Cardiac muscle cell (in vitro differentiated cells and primary cell): ENCODE data around the gene CDC20. TPM values are rescaled to one million over a fixed set of nuclear protein-coding genes. Genes with fewer than 3 reads are reported as not detected.

Source experiments
- DNase-seq, 2 donors: peaks; one replicate each; pipeline versions ENCODE4 v3.0.0 to v3.0.0-alpha.2; 2010 to 2017; ENCODE audit warnings: low read depth in 1 of 2, low spot score in 1 of 2
- H3K27ac ChIP-seq: fragments of 200-600 bp; sonication (generic); 2 replicates; pipeline ENCODE4 v1.5.1; 2016
- H3K27me3 ChIP-seq: fragments of 200-600 bp; sonication (generic); 2 replicates; pipeline ENCODE4 v1.6.0; 2016; ENCODE audit warnings: control low read depth
- H3K36me3 ChIP-seq: fragments of 200-600 bp; sonication (generic); 2 replicates; pipeline ENCODE4 v1.5.1; 2016; ENCODE audit warnings: control low read depth
- H3K4me1 ChIP-seq: fragments of 200-600 bp; sonication (generic); 2 replicates; pipeline ENCODE4 v1.8.1; 2017; ENCODE audit warnings: low read depth, mild to moderate bottlenecking, mixed run types
- H3K4me3 ChIP-seq: fragments of 200-600 bp; sonication (generic); 2 replicates; pipeline ENCODE4 v1.5.1; 2016; ENCODE audit warnings: mild to moderate bottlenecking
- H3K9me3 ChIP-seq: fragments of 200-600 bp; sonication (generic); 2 replicates; pipeline ENCODE4 v1.5.1; 2017; ENCODE audit warnings: low read depth, mild to moderate bottlenecking, control low read depth
- polyA plus RNA-seq: library from polyadenylated mRNA; unstranded; fragments of >200 nt; fragmentation: Nextera tagmentation; extraction: Ambion mirVana; gene quantifications from 2 replicates; pipeline ENCODE4 v1.2.1, GENCODE V29; 2016
- total RNA-seq: library from RNA; depleted of rRNA; stranded (reverse); fragments of >200 nt; gene quantifications from 2 replicates; pipeline ENCODE4 v1.2.3, GENCODE V29; 2016
- TF ChIP-seq, protein P1 (sequence below): IDR thresholded peaks from 2 replicates; pipeline ENCODE4 v1.5.1; 2012; ENCODE audit warnings: low read depth, mild to moderate bottlenecking, low read length

Gene CDC20
- total and polyA plus RNA-seq, 2 experiments from 2014 or later: 18.7 to 134 TPM

DNA sequence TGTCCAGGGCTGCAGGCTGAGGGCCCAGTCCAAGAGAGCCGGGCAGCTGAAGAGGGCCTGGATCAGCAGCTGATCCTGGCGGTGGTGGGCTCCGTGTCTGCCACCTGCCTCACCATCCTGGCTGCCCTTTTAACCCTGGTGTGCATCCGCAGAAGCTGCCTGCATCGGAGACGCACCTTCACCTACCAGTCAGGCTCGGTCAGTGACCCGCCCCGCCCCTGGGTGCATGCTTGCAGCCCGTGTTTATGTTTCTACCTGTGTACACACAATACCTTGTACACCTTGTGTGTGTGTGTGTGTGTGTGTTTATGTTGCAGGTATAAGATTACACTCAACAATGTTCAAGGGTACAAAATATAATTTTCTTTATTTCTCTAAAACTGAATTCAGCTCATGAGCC is 45.0 kb upstream of the CDC20 start:
- Histone ChIP-seq H3K27me3 (no peaks in the 10 kb centered on the region), H3K4me3 (no peak overlapping the region), H3K9me3 (no peaks in the 10 kb centered on the region), H3K36me3 (no peaks in the 10 kb centered on the region), H3K27ac (no peak overlapping the region), H3K4me1 (no peaks in the 10 kb centered on the region)
- TF ChIP-seq, protein P1, sequence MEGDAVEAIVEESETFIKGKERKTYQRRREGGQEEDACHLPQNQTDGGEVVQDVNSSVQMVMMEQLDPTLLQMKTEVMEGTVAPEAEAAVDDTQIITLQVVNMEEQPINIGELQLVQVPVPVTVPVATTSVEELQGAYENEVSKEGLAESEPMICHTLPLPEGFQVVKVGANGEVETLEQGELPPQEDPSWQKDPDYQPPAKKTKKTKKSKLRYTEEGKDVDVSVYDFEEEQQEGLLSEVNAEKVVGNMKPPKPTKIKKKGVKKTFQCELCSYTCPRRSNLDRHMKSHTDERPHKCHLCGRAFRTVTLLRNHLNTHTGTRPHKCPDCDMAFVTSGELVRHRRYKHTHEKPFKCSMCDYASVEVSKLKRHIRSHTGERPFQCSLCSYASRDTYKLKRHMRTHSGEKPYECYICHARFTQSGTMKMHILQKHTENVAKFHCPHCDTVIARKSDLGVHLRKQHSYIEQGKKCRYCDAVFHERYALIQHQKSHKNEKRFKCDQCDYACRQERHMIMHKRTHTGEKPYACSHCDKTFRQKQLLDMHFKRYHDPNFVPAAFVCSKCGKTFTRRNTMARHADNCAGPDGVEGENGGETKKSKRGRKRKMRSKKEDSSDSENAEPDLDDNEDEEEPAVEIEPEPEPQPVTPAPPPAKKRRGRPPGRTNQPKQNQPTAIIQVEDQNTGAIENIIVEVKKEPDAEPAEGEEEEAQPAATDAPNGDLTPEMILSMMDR: no peak
- DNase-seq: no peak

DNA sequence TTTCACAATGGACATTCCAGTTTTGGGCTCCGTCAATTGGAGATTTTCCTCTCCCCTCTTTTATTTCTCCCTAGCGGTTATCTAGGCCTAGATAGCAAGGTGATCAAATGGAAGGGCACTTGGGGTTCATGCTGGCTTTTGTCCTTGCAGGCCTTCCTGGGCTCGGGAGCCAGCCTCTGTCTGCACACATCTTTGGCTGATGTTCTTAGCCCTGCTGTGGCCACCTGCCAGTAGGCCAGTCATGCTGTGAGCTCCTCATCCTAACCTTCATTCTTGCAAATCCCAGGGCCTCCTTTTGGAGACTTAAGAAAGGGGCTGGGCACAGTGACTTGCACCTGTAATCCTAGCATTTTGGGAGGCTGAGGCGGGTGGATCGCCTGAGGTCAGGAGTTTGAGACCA is 44.5 kb upstream of the CDC20 start:
- Histone ChIP-seq H3K27me3 (no peaks in the 10 kb centered on the region), H3K4me3 (no peak overlapping the region), H3K36me3 (no peaks in the 10 kb centered on the region), H3K27ac (no peak overlapping the region), H3K9me3 (no peaks in the 10 kb centered on the region), H3K4me1 (no peaks in the 10 kb centered on the region)
- DNase-seq: no peak
- TF ChIP-seq, protein P1: no peak

DNA sequence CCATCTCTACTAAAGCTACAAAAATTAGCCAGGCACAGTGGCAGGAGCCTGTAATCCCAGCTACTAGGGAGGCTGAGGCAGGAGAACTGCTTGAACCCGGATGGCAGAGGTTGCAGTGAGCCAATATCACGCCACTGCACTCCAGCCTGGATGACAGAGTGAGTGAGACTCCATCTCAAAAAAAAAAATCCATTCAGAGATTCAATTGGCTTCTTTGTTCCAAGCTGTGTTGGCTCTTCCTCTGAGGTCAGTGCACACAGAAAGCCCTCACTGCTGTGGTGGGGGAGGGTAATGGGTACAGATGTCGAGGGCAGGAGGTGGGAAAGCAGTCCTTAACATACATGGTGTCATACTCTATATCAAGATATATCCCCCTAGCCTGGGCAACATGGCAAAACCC is 43.3 kb upstream of the CDC20 start:
- Histone ChIP-seq H3K9me3 (no peaks in the 10 kb centered on the region), H3K27me3 (no peaks in the 10 kb centered on the region), H3K4me3 (no peak overlapping the region), H3K27ac (no peak overlapping the region), H3K4me1 (no peaks in the 10 kb centered on the region), H3K36me3 (no peaks in the 10 kb centered on the region)
- TF ChIP-seq, protein P1: no peak
- DNase-seq: no peak

DNA sequence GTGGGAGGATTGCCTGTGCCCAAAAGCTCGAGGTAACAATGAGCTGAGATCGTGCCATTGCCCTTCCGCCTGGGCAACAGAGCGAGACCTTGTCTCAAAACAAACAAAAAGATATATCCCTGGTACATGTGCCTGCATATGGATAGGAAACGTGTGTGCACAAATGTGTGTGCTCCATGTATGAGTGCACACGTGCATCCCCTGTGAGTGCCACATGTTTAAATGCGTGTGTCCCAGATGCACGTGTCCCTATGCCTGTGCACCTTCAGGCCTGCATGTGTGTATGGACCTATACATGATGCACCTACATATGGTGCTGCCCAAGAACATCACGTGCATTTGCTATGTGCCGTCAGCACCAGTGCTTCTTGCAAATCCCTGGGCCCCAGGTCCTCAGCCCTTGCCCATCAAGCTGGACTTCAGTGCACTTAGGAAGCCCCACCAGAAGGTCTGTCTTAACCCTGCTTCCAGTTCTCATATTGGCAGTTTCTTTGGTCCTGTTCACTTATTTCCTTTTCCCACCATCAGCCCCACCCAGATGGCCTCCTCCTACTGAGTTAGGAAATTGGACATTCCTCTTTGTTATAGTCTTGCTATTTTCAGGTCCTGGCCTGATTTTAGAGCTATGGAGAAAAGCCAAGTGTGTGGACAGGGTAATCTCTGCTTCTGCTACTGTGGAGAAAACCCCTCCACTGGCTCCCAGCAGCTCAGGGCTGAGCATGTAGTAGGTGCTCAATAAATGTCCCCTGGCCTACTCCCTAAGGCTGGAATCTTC is 42.6 kb upstream of the CDC20 start:
- Histone ChIP-seq H3K27ac (no peak overlapping the region), H3K9me3 (no peaks in the 10 kb centered on the region), H3K4me3 (no peak overlapping the region), H3K27me3 (no peaks in the 10 kb centered on the region), H3K36me3 (no peaks in the 10 kb centered on the region), H3K4me1 (no peaks in the 10 kb centered on the region)
- DNase-seq: peak in 1 of 2 donors; percentile 53
- TF ChIP-seq, protein P1: no peak

DNA sequence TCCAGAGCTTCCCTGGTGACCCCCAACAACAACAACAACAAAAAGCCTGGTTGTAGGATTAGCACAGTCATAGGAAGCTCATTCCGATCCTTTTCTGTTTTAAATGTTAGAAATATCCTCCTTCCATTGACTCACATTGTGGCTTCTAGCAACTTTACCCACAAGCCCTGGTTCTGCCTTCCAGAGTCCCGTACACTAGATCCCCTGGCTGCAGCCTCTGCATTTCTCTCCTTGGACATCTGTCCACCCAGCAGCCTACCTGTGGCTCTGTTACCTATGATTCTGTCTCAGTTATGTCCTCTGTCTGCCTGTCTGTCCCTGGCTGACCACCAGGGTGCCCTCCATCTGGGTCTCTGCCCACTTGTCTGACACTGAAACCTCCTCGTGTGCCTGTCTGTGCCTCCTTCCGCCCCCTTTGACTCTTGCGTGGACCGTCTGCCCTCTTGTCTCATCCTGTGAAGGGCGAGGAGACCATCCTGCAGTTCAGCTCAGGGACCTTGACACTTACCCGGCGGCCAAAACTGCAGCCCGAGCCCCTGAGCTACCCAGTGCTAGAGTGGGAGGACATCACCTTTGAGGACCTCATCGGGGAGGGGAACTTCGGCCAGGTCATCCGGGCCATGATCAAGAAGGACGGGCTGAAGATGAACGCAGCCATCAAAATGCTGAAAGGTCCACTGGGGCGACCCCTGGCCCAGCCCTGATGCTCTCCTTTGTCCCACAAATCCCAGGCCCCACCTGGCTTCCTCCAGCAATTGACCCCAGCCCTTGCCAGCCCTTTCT is 41.9 kb upstream of the CDC20 start:
- Histone ChIP-seq H3K4me1 (no peaks in the 10 kb centered on the region), H3K9me3 (no peaks in the 10 kb centered on the region), H3K4me3 (no peak overlapping the region), H3K27ac (no peak overlapping the region), H3K27me3 (no peaks in the 10 kb centered on the region), H3K36me3 (no peaks in the 10 kb centered on the region)
- TF ChIP-seq, protein P1: peak; percentile 18
- DNase-seq: no peak
